Mesenchymal stem cell (in vitro differentiated cells and primary cell): Measurements from ENCODE around the gene PRKCZ.

Experiments
- DNase-seq: peaks from one replicate; pipeline ENCODE4 v3.0.0-alpha.2; 2013
- H2AFZ ChIP-seq: one replicate; pipeline ENCODE4 v1.6.1; 2013; ENCODE audit warnings: low read depth, mild to moderate bottlenecking, control low read depth, inconsistent platforms, low read length, moderate library complexity
- H2AK5ac ChIP-seq: 2 replicates; pipeline ENCODE4 v1.6.1; 2013; ENCODE audit warnings: low read length, moderate library complexity, mild to moderate bottlenecking, inconsistent platforms; ENCODE audit not compliant: severe bottlenecking
- H2BK120ac ChIP-seq: one replicate; pipeline ENCODE4 v1.6.1; 2013; ENCODE audit warnings: low read depth, mild to moderate bottlenecking, inconsistent platforms, low read length, moderate library complexity
- H2BK12ac ChIP-seq, 2 experiments: one replicate each; pipeline ENCODE4 v1.6.1; 2013; ENCODE audit warnings: inconsistent platforms in 2 of 2, low read length in 2 of 2, mild to moderate bottlenecking in 2 of 2, moderate library complexity in 2 of 2, control low read depth in 1 of 2
- H2BK15ac ChIP-seq: one replicate; pipeline ENCODE4 v1.6.1; 2013; ENCODE audit warnings: mild to moderate bottlenecking, low read depth, inconsistent platforms; ENCODE audit not compliant: poor library complexity, severe bottlenecking
- H2BK5ac ChIP-seq: 2 replicates; pipeline ENCODE4 v1.6.1; 2013; ENCODE audit warnings: low read depth, mild to moderate bottlenecking, low read length, control low read depth, inconsistent platforms; ENCODE audit not compliant: poor library complexity, severe bottlenecking
- H3K14ac ChIP-seq, 2 experiments: one replicate each; pipeline ENCODE4 v1.6.1; 2013; ENCODE audit warnings: inconsistent platforms in 2 of 2, low read length in 2 of 2, control low read depth in 1 of 2, mild to moderate bottlenecking in 1 of 2, moderate library complexity in 1 of 2
- H3K18ac ChIP-seq, 2 experiments: one replicate each; pipeline ENCODE4 v1.6.1; 2013; ENCODE audit warnings: inconsistent platforms in 2 of 2, low read length in 2 of 2, control low read depth in 1 of 2, low read depth in 1 of 2, mild to moderate bottlenecking in 1 of 2
- H3K23ac ChIP-seq, 2 experiments: one replicate each; pipeline ENCODE4 v1.6.1; 2013; ENCODE audit warnings: inconsistent platforms in 2 of 2, low read length in 2 of 2, mild to moderate bottlenecking in 2 of 2, moderate library complexity in 2 of 2, control low read depth in 1 of 2
- H3K27ac ChIP-seq: 2 replicates; pipeline ENCODE4 v1.5.1; 2013; ENCODE audit warnings: mild to moderate bottlenecking, moderate library complexity, low read length, control low read depth, inconsistent platforms; ENCODE audit not compliant: poor library complexity, severe bottlenecking
- H3K27me3 ChIP-seq, 2 experiments: 2 replicates each; pipeline versions ENCODE4 v1.6.1 to v1.7.0; 2013; ENCODE audit warnings: low read length in 2 of 2, mild to moderate bottlenecking in 2 of 2, moderate library complexity in 2 of 2, control low read depth in 1 of 2, inconsistent platforms in 1 of 2; ENCODE audit not compliant: control insufficient read depth in 1 of 2, insufficient read depth in 1 of 2
- H3K36me3 ChIP-seq, 2 experiments: 2 replicates each; pipeline versions ENCODE4 v1.6.1 to v1.7.0; 2013; ENCODE audit warnings: low read length in 2 of 2, control low read depth in 1 of 2, inconsistent platforms in 1 of 2, low read depth in 1 of 2, mild to moderate bottlenecking in 1 of 2; ENCODE audit not compliant: insufficient read depth in 2 of 2, control insufficient read depth in 1 of 2
- H3K4ac ChIP-seq, 2 experiments: one replicate each; pipeline ENCODE4 v1.6.1; 2013; ENCODE audit warnings: inconsistent platforms in 2 of 2, low read length in 2 of 2, mild to moderate bottlenecking in 2 of 2, moderate library complexity in 2 of 2, control low read depth in 1 of 2, low read depth in 1 of 2
- H3K4me1 ChIP-seq: 2 replicates; pipeline ENCODE4 v1.6.1; 2013; ENCODE audit warnings: low read depth, low read length, control low read depth; ENCODE audit not compliant: control insufficient read depth, insufficient read depth
- H3K4me2 ChIP-seq: 2 replicates; pipeline ENCODE4 v1.6.1; 2013; ENCODE audit warnings: low read length, mild to moderate bottlenecking, inconsistent platforms; ENCODE audit not compliant: poor library complexity, severe bottlenecking
- H3K4me3 ChIP-seq, 2 experiments: 2 replicates each; pipeline versions ENCODE4 v1.5.1 to v1.7.0; 2013; ENCODE audit warnings: low read length in 2 of 2, mild to moderate bottlenecking in 2 of 2, control low read depth in 1 of 2, low read depth in 1 of 2; ENCODE audit not compliant: insufficient read depth in 1 of 2
- H3K79me1 ChIP-seq: replicated peaks from 2 replicates; pipeline ENCODE4 v1.6.1; 2013; ENCODE audit warnings: mild to moderate bottlenecking, control low read depth, low read length, inconsistent platforms; ENCODE audit not compliant: poor library complexity, severe bottlenecking
- H3K9ac ChIP-seq: 2 replicates; pipeline ENCODE4 v1.7.0; 2013; ENCODE audit warnings: mild to moderate bottlenecking, low read length, moderate library complexity
- H3K9me3 ChIP-seq: 2 replicates; pipeline ENCODE4 v1.7.0; 2013; ENCODE audit warnings: mild to moderate bottlenecking, low read length; ENCODE audit not compliant: control insufficient read depth
- H4K8ac ChIP-seq: one replicate; pipeline ENCODE4 v1.6.1; 2013; ENCODE audit warnings: inconsistent platforms, mild to moderate bottlenecking, low read length, moderate library complexity
- H4K91ac ChIP-seq: one replicate; pipeline ENCODE4 v1.6.1; 2013; ENCODE audit warnings: mild to moderate bottlenecking, low read length, inconsistent platforms
- WGBS: methylation state at CpG from one replicate; pipeline ENCODE4 v1.1.7; 2013; ENCODE audit warnings: mixed read lengths; 5-methylcytosine and 5-hydroxymethylcytosine counted together

Gene PRKCZ

DNA sequence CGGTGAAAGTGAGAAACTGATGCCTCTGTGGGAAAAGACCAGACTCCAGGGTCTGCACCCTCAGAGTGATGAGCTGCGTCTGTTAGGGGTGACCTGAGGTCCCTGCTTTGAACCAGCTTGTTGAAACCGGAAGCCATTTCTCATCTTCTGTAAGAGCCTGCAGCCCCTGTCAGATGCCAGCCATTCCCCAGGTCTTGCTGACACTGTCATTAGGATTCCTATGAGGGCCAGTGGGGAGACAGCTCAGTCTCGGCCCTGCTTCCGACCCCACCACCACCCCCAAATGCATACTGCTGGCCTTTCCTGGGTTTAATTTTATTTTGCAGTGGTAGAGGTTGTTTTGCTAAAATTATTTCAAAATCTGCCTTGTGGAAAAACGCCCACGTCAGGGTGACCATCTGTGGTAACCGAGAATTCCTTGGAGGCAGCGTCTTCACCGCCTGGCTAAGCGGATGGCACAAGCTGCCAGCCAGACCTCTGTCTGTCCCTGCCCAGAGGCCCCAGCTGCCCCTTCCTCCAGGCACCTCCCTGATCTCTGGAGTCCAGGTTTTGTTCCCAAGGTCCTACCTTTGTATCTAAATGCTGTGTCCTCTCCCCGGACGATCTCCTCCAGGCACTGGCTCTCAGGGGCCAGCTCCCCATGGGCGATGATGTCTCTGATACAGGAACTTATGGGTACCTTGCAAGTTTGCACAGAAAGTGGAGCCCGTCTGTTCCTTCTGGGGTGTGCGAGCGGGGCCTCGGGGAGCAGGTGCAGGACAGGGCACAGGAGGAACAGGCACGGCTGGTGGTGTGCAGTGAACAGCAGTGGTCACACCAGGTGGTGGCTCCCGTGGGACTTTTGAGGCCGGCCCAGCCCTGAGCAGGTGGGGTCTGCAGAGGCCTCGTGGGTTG is 49.9 kb downstream of the PRKCZ start:
- WGBS, result 81% methylated on average over 22 of the region's 22 CpGs

GRCh38 chr1:2100780-2101108 is 50.5 kb downstream of the PRKCZ start:
- H3K27me3 ChIP-seq, result peaks cover 0 to 60% of the 10 kb centered on the region in 2 experiments
- H3K9ac ChIP-seq, result no peak overlapping the region
- peaks cover 29% of the 10 kb centered on the region for H3K79me1 ChIP-seq
- H2BK120ac ChIP-seq, result no peak overlapping the region
- no peak overlapping the region for H3K4me3 ChIP-seq
- H2BK5ac ChIP-seq, result no peak overlapping the region
- peaks cover 0 to 66% of the 10 kb centered on the region in 2 experiments for H3K36me3 ChIP-seq
- no peak overlapping the region for H3K23ac ChIP-seq
- no peak overlapping the region for H3K4ac ChIP-seq
- no peak overlapping the region for H4K8ac ChIP-seq
- no peak overlapping the region for H3K18ac ChIP-seq
- H2AFZ ChIP-seq, result no peak overlapping the region
- no peak overlapping the region for H3K4me2 ChIP-seq
- H3K27ac ChIP-seq, result no peak overlapping the region
- no peak for DNase-seq
- no peak overlapping the region for H2BK12ac ChIP-seq
- peaks cover 17% of the 10 kb centered on the region for H3K4me1 ChIP-seq
- H3K14ac ChIP-seq, result no peak overlapping the region
- 100% methylated on average over 3 of the region's 4 CpGs for WGBS
- peaks cover 12% of the 10 kb centered on the region for H3K9me3 ChIP-seq
- no peak overlapping the region for H4K91ac ChIP-seq
- no peak overlapping the region for H2AK5ac ChIP-seq
- H2BK15ac ChIP-seq, result no peak overlapping the region

More for the DNA sequence above, 49.9 kb downstream of the PRKCZ start:
- Histone ChIP-seq H3K4me3 (no peak overlapping the region), H3K79me1 (peaks cover 34% of the 10 kb centered on the region), H3K4ac (no peak overlapping the region), H2BK5ac (no peak overlapping the region), H3K14ac (no peak overlapping the region), H3K36me3 (peaks cover 0 to 68% of the 10 kb centered on the region in 2 experiments), H3K9ac (no peak overlapping the region), H3K27me3 (peaks cover 0 to 56% of the 10 kb centered on the region in 2 experiments), H3K27ac (no peak overlapping the region), H4K8ac (no peak overlapping the region), H2BK15ac (no peak overlapping the region), H3K4me1 (peaks cover 17% of the 10 kb centered on the region), H3K23ac (no peak overlapping the region), H3K18ac (no peak overlapping the region), H2BK12ac (no peak overlapping the region), H2AFZ (no peak overlapping the region), H3K4me2 (no peak overlapping the region), H4K91ac (no peak overlapping the region), H2BK120ac (no peak overlapping the region), H3K9me3 (peaks cover 12% of the 10 kb centered on the region), H2AK5ac (no peak overlapping the region)
- DNase-seq, result no peak

GRCh38 chr1:2101531-2101930 is 51.3 kb downstream of the PRKCZ start:
- H2AK5ac ChIP-seq, result no peak overlapping the region
- H3K14ac ChIP-seq, result no peak overlapping the region
- no peak overlapping the region for H3K27ac ChIP-seq
- H3K9ac ChIP-seq, result no peak overlapping the region
- no peak overlapping the region for H3K18ac ChIP-seq
- no peak for DNase-seq
- H3K23ac ChIP-seq, result no peak overlapping the region
- no peak overlapping the region for H2BK15ac ChIP-seq
- H4K91ac ChIP-seq, result no peak overlapping the region
- peaks cover 0 to 56% of the 10 kb centered on the region in 2 experiments for H3K27me3 ChIP-seq
- H2BK120ac ChIP-seq, result no peak overlapping the region
- H3K4me1 ChIP-seq, result peaks cover 17% of the 10 kb centered on the region
- no peak overlapping the region for H2BK5ac ChIP-seq
- no peak overlapping the region for H4K8ac ChIP-seq
- no peak overlapping the region for H3K4me3 ChIP-seq
- peaks cover 9% of the 10 kb centered on the region for H3K9me3 ChIP-seq
- peaks cover 0 to 67% of the 10 kb centered on the region in 2 experiments for H3K36me3 ChIP-seq
- no peak overlapping the region for H2BK12ac ChIP-seq
- H2AFZ ChIP-seq, result no peak overlapping the region
- H3K79me1 ChIP-seq, result peaks cover 27% of the 10 kb centered on the region
- no peak overlapping the region for H3K4ac ChIP-seq
- WGBS, result 95% methylated on average over 16 of the region's 16 CpGs
- no peak overlapping the region for H3K4me2 ChIP-seq

- H3K14ac ChIP-seq, result no peak overlapping the region
- H3K9me3 ChIP-seq, result peaks cover 7% of the 10 kb centered on the region
- H3K36me3 ChIP-seq, result peaks cover 0 to 67% of the 10 kb centered on the region in 2 experiments
- H3K18ac ChIP-seq, result no peak overlapping the region
- H3K9ac ChIP-seq, result no peak overlapping the region
- no peak overlapping the region for H3K4me2 ChIP-seq
- WGBS, result 75% methylated on average over 7 of the region's 8 CpGs
- H3K27ac ChIP-seq, result no peak overlapping the region
- peak overlapping the region; percentile 44 for H2AFZ ChIP-seq
- no peak overlapping the region for H3K4ac ChIP-seq
- H2BK15ac ChIP-seq, result no peak overlapping the region
- no peak overlapping the region for H2AK5ac ChIP-seq
- DNase-seq, result no peak
- no peak overlapping the region for H2BK5ac ChIP-seq
- no peak overlapping the region for H2BK12ac ChIP-seq
- H3K27me3 ChIP-seq, result peaks cover 0 to 55% of the 10 kb centered on the region in 2 experiments
- no peak overlapping the region for H4K8ac ChIP-seq
- H2BK120ac ChIP-seq, result no peak overlapping the region
- H3K4me1 ChIP-seq, result peaks cover 17% of the 10 kb centered on the region
- H3K4me3 ChIP-seq, result peak overlapping the region in 1 of 2 experiments; percentile 24
- no peak overlapping the region for H3K23ac ChIP-seq
- no peak overlapping the region for H4K91ac ChIP-seq
- H3K79me1 ChIP-seq, result peaks cover 25% of the 10 kb centered on the region
These were observed 51.7 kb downstream of the PRKCZ start for GRCh38 chr1:2101946-2102345.
